GM12878 (cell line): ENCODE results near the gene MAST1. TPM values are rescaled to one million over a fixed set of nuclear protein-coding genes. Genes with fewer than 3 reads are reported as not detected.

Experiments used
- ATAC-seq: fragments of 200-7000 bp; cut with Tn5 transposase; 3 replicates; pipeline ENCODE4 v1.9.1; 2020; ENCODE audit warnings: mild to moderate bottlenecking, moderate library complexity
- BruUV-seq: library from RNA; stranded (reverse); fragments of 400-500 nt; replicated peaks from 2 replicates; lab custom pipeline; 2021; lab: Mats Ljungman, UMichigan
- CTCF ChIA-PET: fragments of 300-600 bp; sonication (Branson Sonifier 250); formaldehyde crosslinking; extraction: SDS; loops from one replicate; lab custom pipeline; 2021; ENCODE audit warnings: inconsistent platforms; lab: Yijun Ruan, JAX
- POLR2A ChIA-PET: fragments of 350-600 bp; formaldehyde crosslinking; extraction: SDS; loops from one replicate; lab custom pipeline; 2021; ENCODE audit warnings: inconsistent platforms; lab: Charles Lee
- RAD21 ChIA-PET: fragments of 300-600 bp; sonication (Branson Sonifier 250); formaldehyde crosslinking; loops from one replicate; lab custom pipeline; 2023; ENCODE audit warnings: antibody characterized with exemption; ENCODE audit not compliant: unreplicated experiment; lab: Charles Lee
- SMC1A ChIA-PET: fragments of 300-600 bp; sonication (Branson Sonifier 250); formaldehyde crosslinking; loops from one replicate; lab custom pipeline; 2023; ENCODE audit not compliant: unreplicated experiment, uncharacterized antibody; lab: Charles Lee
- DNase-seq: peaks from one replicate; pipeline ENCODE4 v3.0.0-alpha.2; 2011; ENCODE audit warnings: low read depth, low spot score
- FAIRE-seq: peaks from 3 replicates; lab custom pipeline; 2011; peaks lifted over from hg19 to GRCh38; lab: Jason Lieb, UNC
- H2AFZ ChIP-seq: 2 replicates; pipeline ENCODE4 v1.6.0; 2011; ENCODE audit warnings: low read depth, low read length, control low read depth; ENCODE audit not compliant: control insufficient read depth
- H3K27ac ChIP-seq: 2 replicates; pipeline ENCODE4 v1.5.1; 2011; ENCODE audit warnings: control low read depth; ENCODE audit not compliant: control insufficient read depth, insufficient read depth
- H3K27me3 ChIP-seq, 2 experiments: replicated peaks in 1 of 2; 2 replicates each; pipeline versions ENCODE4 v1.6.0 to v1.6.1; 2011; ENCODE audit warnings: low read length in 1 of 2; ENCODE audit not compliant: control insufficient read depth in 2 of 2, insufficient read depth in 2 of 2
- H3K36me3 ChIP-seq, 2 experiments: 2 replicates each; pipeline ENCODE4 v1.5.1; 2011; ENCODE audit warnings: low read length in 1 of 2; ENCODE audit not compliant: control insufficient read depth in 2 of 2, insufficient read depth in 2 of 2
- H3K4me1 ChIP-seq: 2 replicates; pipeline ENCODE4 v1.6.1; 2011; ENCODE audit warnings: mild to moderate bottlenecking, low read length, moderate library complexity, mixed read lengths; ENCODE audit not compliant: control insufficient read depth, insufficient read depth
- H3K4me2 ChIP-seq: 2 replicates; pipeline ENCODE4 v1.6.0; 2011; ENCODE audit warnings: control low read depth; ENCODE audit not compliant: control insufficient read depth, insufficient read depth
- H3K4me3 ChIP-seq: fragments of 200-600 bp; sonication (generic); 2 replicates; pipeline ENCODE4 v1.5.1; 2016
- H3K79me2 ChIP-seq: 2 replicates; pipeline ENCODE4 v1.6.0; 2011; ENCODE audit warnings: low read length; ENCODE audit not compliant: control insufficient read depth, insufficient read depth
- H3K9ac ChIP-seq: 2 replicates; pipeline ENCODE4 v1.8.0; 2011; ENCODE audit warnings: low read length, control low read depth, mixed read lengths; ENCODE audit not compliant: control insufficient read depth, insufficient read depth
- H3K9me3 ChIP-seq: replicated peaks from 3 replicates; pipeline ENCODE4 v1.5.1; 2011; ENCODE audit warnings: mild to moderate bottlenecking, low read length; ENCODE audit not compliant: control insufficient read depth, insufficient read depth
- H4K20me1 ChIP-seq: 2 replicates; pipeline ENCODE4 v1.6.0; 2011; ENCODE audit not compliant: control insufficient read depth, insufficient read depth
- CREB1 ChIP-seq: IDR thresholded peaks from 2 replicates; pipeline ENCODE4 v1.6.1; 2012; ENCODE audit warnings: low read depth, mild to moderate bottlenecking, inconsistent platforms
- EGR1 ChIP-seq, 2 experiments: IDR thresholded peaks; 1 replicate in 1 of 2; 2 replicates in 1 of 2; pipeline ENCODE4 v1.6.1; 2011 to 2012; ENCODE audit warnings: low read depth in 2 of 2, low read length in 2 of 2, borderline replicate concordance in 1 of 2, mild to moderate bottlenecking in 1 of 2, moderate library complexity in 1 of 2
- IRF4 ChIP-seq: IDR thresholded peaks from 2 replicates; pipeline ENCODE4 v1.6.1; 2011; ENCODE audit warnings: low read depth, low read length
- NFXL1 ChIP-seq: fragments of 450-650 bp; IDR thresholded peaks from 2 replicates; pipeline ENCODE4 v1.6.1; 2017; ENCODE audit warnings: antibody characterized with exemption, mild to moderate bottlenecking, borderline replicate concordance
- SIX5 ChIP-seq: IDR thresholded peaks from 2 replicates; pipeline ENCODE4 v1.6.1; 2011; ENCODE audit warnings: mild to moderate bottlenecking, low read depth, low read length, moderate library complexity; ENCODE audit not compliant: severe bottlenecking
- SMAD5 ChIP-seq: IDR thresholded peaks from 2 replicates; pipeline ENCODE4 v1.6.1; 2016; ENCODE audit warnings: antibody characterized with exemption, low read depth
- SUPT20H ChIP-seq: IDR thresholded peaks from 2 replicates; pipeline ENCODE4 v1.6.1; 2011; ENCODE audit warnings: low read depth, mild to moderate bottlenecking, low read length, moderate library complexity, borderline replicate concordance; ENCODE audit not compliant: control insufficient read depth
- ZSCAN29 ChIP-seq: fragments of 450-650 bp; IDR thresholded peaks from 2 replicates; pipeline ENCODE4 v1.6.1; 2017; ENCODE audit warnings: mild to moderate bottlenecking, moderate library complexity
- WGBS: methylation state at CpG from one replicate; pipeline ENCODE4 v1.1.6; 2016; ENCODE audit warnings: low lambda C conversion rate; ENCODE audit not compliant: insufficient replicate concordance, insufficient coverage; ENCODE audit errors: missing lambda C conversion rate; 5-methylcytosine and 5-hydroxymethylcytosine counted together
- in situ Hi-C: fragments of 300-500 bp; cut with MboI; formaldehyde crosslinking; loops from 9 replicates; pipeline ENCODE4 v1.14.3; 2018; ENCODE audit warnings: mixed read lengths
- intact Hi-C: fragments of 100-400 bp; cut with micrococcal nuclease; formaldehyde crosslinking; loops from one replicate; pipeline ENCODE4 v1.14.2; 2022; ENCODE audit not compliant: unreplicated experiment
- polyA plus RNA-seq, 11 experiments: library from polyadenylated mRNA; depleted of rRNA in 4 of 11; unstranded in 6 of 11; stranded (reverse) in 5 of 11; fragments of >200 nt; fragmentation: Nextera tagmentation in 4 of 11; fragmentation: Illumina TruSeq in 1 of 11; extraction: Ambion mirVana in 4 of 11; extraction: Trizol in 1 of 11; gene quantifications; 1 replicate in 1 of 11; 2 replicates in 10 of 11; pipeline versions ENCODE4 v1.2.1 to v1.2.3, GENCODE V29; 2011 to 2016; ENCODE audit warnings: inconsistent platforms in 2 of 11, missing spikeins in 2 of 11, low read depth in 1 of 11
- total RNA-seq, 4 experiments: library from RNA; depleted of rRNA in 3 of 4; stranded (reverse); fragments of >200 nt in 3 of 4; fragmentation: Illumina TruSeq in 1 of 4; extraction: Trizol in 1 of 4; gene quantifications; 2 replicates each; pipeline versions ENCODE4 v1.2.1 to v1.2.3, GENCODE V29; 2013 to 2021

Gene MAST1
- total and polyA plus RNA-seq, 10 of the 15 experiments (the other 5 are each of a cell fraction or from before 2014, with no cell fraction given) = 0.08 to 0.79 (median 0.44) TPM; not detected in 1

DNA sequence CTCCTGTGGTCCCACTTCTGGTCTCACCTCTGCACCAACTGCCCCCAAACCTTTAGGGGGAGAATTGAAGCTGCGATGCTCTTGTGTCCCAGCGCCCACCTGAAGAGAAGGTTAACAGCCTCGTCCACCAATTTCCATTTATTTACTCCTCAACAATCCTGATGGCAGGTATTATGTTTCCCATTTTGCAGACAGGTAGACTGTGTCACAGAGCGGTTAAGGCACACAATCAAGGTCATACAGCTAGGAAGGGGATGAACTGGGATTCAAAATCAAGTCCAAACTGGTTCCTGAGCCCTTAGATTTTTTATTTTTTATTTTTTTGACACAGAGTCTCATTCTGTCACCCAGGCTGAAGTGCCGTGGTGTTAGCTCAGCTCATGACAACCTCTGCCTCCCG is 36.8 kb downstream of the MAST1 start:
- Histone ChIP-seq H3K27me3 (no peaks in the 10 kb centered on the region), H3K9me3 (no peaks in the 10 kb centered on the region; the same call in 2 of the 3 replicates), H3K4me2 (no peak overlapping the region), H3K27ac (no peak overlapping the region), H3K36me3 (peaks cover 0 to 4% of the 10 kb centered on the region in 2 experiments; a peak in 2 of 4 replicates), H3K4me1 (peaks cover under 1% of the 10 kb centered on the region; the same call in 1 of the 2 replicates), H3K4me3 (no peak overlapping the region), H2AFZ (no peak overlapping the region), H3K9ac (no peak overlapping the region), H3K79me2 (no peaks in the 10 kb centered on the region), H4K20me1 (no peaks in the 10 kb centered on the region)
- WGBS = 87% methylated on average over 6 of the region's 6 CpGs
- intact Hi-C loops = no loop called here
- ChIA-PET SMC1A (no interaction called here), RAD21 (no interaction called here), CTCF (interaction anchor here (1.7 kb wide), 1 partner anchor 10 kb away, joined by 6 read pairs; no protein-coding TSS in a partner anchor), POLR2A (no interaction called here)
- DNase-seq = no peak
- no peak for ATAC-seq
- in situ Hi-C loops = no loop called here
- no TSS peak for BruUV-seq
- TF ChIP-seq SUPT20H (no peak), IRF4 (no peak), SIX5 (no peak), ZSCAN29 (no peak), CREB1 (no peak), EGR1 (IDR thresholded peaks at IDR 0.05; ENCODE audit: borderline replicate concordance in 1 of 2, low read depth in 2 of 2, low read length in 2 of 2) (no peak), NFXL1 (no peak), SMAD5 (no peak)
- no peak for FAIRE-seq
